Measurements from ENCODE around the gene LHPP.

GRCh38 chr10:124492266-124492665, 30.6 kb downstream of the LHPP start:
- TF ChIP-seq CREB1 (CRISPR knock-in tag; IDR thresholded peaks at IDR 0.05; ENCODE audit: low read depth) (no peak), EZH2phosphoT487 (IDR thresholded peaks at IDR 0.05; ENCODE audit: unreplicated experiment) (no peak), CTCF (conservative IDR thresholded peaks at IDR 0.05; ENCODE audit: low read depth in 2 of 2) (no peak), EZH2 (IDR thresholded peaks at IDR 0.05; ENCODE audit: low read depth, unreplicated experiment) (no peak), ZNF331 (CRISPR knock-in tag; IDR thresholded peaks at IDR 0.05; ENCODE audit: low read depth) (no peak), POLR2AphosphoS5 (IDR thresholded peaks at IDR 0.05; ENCODE audit: low read depth) (no peak), NANOG (IDR thresholded peaks at IDR 0.05; ENCODE audit: borderline replicate concordance) (no peak), JUNB (IDR thresholded peaks at IDR 0.05; ENCODE audit: unreplicated experiment) (no peak), STAT1 (IDR thresholded peaks at IDR 0.05; ENCODE audit: unreplicated experiment) (no peak), ZNF114 (CRISPR knock-in tag; IDR thresholded peaks at IDR 0.05) (no peak)
- TF ChIP-seq, protein P1, sequence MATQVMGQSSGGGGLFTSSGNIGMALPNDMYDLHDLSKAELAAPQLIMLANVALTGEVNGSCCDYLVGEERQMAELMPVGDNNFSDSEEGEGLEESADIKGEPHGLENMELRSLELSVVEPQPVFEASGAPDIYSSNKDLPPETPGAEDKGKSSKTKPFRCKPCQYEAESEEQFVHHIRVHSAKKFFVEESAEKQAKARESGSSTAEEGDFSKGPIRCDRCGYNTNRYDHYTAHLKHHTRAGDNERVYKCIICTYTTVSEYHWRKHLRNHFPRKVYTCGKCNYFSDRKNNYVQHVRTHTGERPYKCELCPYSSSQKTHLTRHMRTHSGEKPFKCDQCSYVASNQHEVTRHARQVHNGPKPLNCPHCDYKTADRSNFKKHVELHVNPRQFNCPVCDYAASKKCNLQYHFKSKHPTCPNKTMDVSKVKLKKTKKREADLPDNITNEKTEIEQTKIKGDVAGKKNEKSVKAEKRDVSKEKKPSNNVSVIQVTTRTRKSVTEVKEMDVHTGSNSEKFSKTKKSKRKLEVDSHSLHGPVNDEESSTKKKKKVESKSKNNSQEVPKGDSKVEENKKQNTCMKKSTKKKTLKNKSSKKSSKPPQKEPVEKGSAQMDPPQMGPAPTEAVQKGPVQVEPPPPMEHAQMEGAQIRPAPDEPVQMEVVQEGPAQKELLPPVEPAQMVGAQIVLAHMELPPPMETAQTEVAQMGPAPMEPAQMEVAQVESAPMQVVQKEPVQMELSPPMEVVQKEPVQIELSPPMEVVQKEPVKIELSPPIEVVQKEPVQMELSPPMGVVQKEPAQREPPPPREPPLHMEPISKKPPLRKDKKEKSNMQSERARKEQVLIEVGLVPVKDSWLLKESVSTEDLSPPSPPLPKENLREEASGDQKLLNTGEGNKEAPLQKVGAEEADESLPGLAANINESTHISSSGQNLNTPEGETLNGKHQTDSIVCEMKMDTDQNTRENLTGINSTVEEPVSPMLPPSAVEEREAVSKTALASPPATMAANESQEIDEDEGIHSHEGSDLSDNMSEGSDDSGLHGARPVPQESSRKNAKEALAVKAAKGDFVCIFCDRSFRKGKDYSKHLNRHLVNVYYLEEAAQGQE (IDR thresholded peaks at IDR 0.05; ENCODE audit: unreplicated experiment) = no peak
- TF ChIP-seq, protein P2, sequence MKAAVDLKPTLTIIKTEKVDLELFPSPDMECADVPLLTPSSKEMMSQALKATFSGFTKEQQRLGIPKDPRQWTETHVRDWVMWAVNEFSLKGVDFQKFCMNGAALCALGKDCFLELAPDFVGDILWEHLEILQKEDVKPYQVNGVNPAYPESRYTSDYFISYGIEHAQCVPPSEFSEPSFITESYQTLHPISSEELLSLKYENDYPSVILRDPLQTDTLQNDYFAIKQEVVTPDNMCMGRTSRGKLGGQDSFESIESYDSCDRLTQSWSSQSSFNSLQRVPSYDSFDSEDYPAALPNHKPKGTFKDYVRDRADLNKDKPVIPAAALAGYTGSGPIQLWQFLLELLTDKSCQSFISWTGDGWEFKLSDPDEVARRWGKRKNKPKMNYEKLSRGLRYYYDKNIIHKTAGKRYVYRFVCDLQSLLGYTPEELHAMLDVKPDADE (IDR thresholded peaks at IDR 0.05) = no peak

Measured in GM23338 (cell line).